NCI-H187 treated with DMSO at 0.1 percent for 48 hours (cell line): ENCODE measurements around the gene PPARD.
"Not testable (repeated sequence)": the region's sequence is repeated elsewhere in the genome, so short reads cannot be mapped to it uniquely, and the experiment has no call there.

ENCODE experiments used
- DNase-seq: peaks from one replicate; lab custom pipeline; 2025; lab: John Stamatoyannopoulos, UW

PPARD gene

DNA sequence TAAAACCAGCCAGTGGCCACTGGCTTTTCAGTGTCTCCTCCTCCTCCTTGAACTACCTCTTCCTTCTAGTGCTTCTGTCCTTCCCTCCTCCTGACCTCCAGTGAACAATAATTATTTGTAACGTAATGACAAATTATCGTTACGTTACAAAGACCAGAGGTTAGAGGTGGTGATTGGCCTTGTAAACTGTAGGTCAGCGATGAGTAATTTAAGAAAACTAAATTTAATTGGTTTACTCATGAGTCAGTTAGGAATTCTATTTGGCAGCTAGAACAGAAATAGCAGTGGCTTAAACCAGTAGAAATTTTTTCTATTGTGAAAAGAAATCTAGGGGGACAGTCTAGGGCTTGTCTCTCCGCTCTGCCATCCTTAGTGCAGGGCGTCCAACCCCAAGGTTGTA is 38.8 kb downstream of the PPARD start:
- no peak for DNase-seq

DNA sequence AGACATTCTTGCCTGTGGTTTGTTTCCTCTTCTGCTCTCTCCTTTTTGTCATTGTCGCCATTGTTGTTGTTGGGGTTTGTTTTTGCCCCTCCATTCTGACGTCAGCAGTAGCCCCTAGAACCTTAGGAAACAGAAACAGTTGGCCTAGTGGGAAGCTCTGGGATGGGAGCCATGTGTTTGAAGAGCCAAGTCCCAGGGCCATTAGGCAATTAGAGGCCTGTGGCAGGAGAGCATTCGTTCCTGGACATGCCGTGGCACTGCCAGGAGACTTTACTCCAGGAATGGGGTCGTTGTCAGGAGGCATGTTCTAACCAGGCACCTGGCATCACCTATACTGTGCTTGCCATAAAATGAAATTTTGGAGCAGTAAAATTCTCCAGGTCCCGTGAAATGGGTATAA is 39.7 kb downstream of the PPARD start:
- DNase-seq, result no peak

- DNase-seq, result no peak
These were observed 43.3 kb downstream of the PPARD start for GRCh38 chr6:35385457-35386202.

DNA sequence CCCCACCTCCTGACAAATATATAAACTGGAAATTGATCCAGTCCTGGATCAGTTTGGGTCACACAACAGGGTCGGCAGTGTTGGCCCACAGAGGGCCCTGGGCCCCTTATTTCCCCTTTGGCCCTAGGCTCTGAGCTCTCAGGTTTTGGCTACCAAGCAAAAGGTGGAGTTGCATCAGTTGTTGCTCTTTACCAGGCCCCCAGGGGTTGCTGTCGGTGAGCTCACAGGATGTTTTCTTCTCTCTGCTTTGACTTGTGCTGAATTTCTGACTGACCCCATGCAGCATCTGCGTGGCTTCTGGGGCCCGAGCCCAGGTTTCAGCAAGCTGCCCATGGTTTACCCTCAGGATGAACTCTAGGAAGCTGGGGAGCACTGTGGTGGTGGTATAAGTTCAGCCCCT is 44.6 kb downstream of the PPARD start:
- DNase-seq, result no peak

- no peak for DNase-seq
These were observed 45.7 kb downstream of the PPARD start for GRCh38 chr6:35388030-35388429.

GRCh38 chr6:35388772-35389352 is 46.5 kb downstream of the PPARD start:
- no peak for DNase-seq

- not testable (repeated sequence) for DNase-seq
These were observed 47.0 kb downstream of the PPARD start for GRCh38 chr6:35389386-35389785.

GRCh38 chr6:35391240-35391968 is 49.0 kb downstream of the PPARD start:
- DNase-seq, result no peak

- no peak for DNase-seq
These were observed 49.8 kb downstream of the PPARD start for GRCh38 chr6:35392111-35392702.

DNA sequence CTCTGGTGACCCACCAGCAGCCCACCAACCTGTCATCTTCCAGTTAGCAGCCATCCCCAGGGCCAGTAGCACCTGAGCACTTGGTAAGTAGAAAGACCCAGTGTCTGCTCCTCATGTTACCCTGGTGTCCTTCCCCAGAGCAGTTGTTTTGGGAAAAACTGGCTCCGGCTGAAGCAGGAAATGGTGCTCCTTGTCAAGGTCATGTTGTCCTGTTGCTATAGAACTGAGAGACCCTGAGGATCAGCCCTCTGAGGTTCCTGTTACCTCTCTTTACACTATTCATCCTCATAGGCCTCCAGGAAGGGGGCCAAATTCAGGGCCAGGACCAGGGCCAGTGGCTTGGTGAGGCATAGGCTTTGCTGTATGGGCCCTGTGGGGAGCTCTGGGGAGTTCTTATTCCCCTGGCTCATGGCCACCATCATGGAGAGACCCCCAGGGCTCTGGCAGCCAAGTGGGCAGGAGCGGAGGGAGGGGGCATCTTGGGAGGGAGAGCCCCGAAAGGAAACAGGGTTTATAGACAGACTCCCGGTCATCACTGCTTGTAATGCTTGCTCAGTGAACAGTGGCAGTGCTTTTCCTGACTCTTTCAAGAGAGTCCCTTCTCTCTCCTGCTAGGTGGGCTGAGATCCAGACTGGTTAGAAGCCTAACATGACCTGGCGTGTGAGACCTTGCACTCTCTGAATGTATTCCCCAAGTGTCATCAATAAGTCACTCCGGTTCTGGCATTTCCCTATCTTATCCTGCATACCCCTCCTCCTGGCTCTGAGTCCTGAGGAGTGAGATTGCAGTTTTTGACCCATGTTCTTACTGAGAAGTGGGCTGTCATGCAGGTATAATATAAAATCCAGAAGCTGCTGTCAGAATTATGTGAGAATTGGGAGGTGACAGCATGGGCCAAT is 50.7 kb downstream of the PPARD start:
- no peak for DNase-seq

DNA sequence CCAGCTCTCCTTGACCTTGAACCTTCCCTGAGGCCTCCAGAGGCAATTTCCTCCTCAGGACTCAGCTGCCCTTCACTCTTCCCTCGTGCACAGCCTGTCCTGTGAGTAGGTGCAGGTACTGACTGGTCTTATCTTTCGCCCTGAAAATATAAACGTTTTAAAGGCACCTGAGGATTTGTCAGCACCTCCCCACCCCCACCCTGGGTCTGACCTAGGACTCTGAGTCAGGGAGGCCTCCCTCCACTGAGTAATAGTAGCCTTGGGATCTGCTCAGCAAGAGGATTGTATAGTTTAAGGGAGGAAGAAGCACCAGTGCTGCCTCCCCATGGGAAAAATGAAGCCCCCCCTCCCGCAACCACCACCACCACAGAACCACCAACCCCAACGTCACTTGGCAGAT is 54.6 kb downstream of the PPARD start:
- no peak for DNase-seq

DNA sequence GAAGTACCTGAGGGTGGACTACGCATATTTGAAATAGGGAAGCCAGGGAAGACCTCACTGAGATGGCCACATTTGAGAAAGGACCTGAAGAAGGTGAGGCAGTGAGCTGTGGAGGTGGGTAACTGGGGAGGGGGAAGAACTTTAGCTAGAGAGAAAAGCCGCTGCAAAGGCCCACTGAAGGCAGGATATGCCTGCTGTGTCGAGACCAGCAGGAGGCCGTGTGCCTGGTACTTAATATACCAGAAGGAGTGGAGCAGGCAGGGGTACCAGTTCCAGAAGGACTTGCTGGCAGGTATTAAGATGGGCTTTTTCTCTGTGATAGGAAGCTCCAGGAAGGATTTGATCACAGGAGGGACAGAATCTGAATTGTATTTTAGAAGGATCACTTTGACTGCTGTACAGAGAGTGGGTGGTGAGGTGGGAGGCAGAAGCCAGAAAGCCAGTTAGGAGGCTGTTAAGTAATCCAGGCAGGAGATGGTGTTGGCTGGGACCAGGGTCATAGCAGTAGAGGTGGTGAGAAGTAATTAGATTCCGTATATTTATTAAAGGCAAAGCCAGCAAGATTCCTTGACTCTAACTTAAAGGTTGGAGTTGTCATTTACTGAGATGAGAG is 55.6 kb downstream of the PPARD start:
- no peak for DNase-seq

- DNase-seq, result no peak
These were observed 56.2 kb downstream of the PPARD start for GRCh38 chr6:35398526-35398925.

DNA sequence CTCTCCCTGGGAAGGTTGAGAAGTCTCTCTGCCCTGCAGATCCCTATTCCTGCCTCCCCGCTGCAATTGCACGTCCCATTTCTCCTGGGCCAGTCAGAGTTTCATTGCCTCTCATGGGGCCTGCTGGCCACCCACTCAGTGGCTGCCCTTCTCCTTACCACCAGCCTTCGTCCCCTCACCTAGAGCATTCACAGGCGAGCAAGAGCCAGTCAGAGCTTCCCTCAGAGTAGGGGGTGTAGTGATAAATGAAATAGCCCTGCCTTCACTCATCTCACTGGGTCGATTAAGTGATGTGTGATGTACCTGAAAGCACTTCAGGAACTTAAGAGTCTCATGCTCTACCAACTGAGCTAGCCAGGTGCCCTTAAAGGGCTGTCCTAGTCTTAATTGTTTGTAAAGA is 57.8 kb downstream of the PPARD start:
- no peak for DNase-seq

GRCh38 chr6:35400901-35401311 is 58.5 kb downstream of the PPARD start:
- DNase-seq, result no peak

GRCh38 chr6:35401514-35401913 is 59.2 kb downstream of the PPARD start:
- DNase-seq, result no peak

DNA sequence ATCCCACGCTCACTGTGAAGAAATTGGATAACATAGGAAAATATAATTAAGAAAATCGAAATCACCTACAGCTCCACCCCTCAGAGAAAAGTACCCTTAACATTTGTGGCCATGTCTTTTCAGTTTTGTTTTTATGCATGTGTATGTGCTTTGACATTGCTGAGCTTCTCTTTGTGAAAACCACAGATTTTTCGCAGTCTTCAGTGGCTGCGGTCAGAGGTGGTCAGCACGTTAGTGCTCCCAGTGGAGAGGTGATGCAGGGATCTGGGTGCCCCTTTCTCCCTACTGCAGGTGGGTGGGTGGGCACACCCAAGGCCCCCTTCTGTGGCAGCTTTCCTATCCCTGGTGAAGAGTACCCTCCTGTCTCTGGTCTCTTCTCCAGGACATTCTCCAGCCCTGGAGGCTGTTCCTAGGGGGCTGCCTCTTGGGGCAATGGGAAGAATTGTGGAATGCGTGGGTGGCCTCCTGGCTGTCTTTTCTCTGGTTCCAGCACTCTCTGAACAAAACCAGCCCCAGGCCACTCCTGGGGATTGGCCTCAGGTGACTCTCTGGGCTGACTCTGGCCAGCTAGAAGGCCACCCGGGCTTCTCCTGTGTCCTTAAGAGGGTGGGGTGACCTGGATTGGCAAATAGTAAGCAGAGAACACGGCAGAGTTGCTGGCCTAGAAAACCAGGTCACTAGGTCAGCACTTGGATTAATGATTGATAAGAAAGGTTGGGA is 59.9 kb downstream of the PPARD start:
- DNase-seq, result no peak

DNA sequence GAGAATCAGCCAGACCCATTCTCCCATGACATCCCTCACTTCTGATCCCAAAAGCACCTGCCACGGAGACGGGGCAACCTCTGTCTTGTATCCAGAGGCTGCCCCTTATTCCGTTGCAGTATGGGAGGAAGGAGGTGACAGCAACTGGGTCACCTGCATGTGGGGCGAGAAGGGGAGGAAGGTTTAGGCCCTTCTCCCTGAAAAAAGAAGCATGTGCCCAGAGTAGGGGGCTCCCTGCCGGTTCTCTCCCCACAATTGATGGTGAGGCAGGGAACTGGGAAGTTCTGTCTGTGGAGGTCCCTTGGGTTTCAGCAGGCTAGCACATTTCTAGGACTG is 60.5 kb downstream of the PPARD start:
- DNase-seq, result no peak

DNA sequence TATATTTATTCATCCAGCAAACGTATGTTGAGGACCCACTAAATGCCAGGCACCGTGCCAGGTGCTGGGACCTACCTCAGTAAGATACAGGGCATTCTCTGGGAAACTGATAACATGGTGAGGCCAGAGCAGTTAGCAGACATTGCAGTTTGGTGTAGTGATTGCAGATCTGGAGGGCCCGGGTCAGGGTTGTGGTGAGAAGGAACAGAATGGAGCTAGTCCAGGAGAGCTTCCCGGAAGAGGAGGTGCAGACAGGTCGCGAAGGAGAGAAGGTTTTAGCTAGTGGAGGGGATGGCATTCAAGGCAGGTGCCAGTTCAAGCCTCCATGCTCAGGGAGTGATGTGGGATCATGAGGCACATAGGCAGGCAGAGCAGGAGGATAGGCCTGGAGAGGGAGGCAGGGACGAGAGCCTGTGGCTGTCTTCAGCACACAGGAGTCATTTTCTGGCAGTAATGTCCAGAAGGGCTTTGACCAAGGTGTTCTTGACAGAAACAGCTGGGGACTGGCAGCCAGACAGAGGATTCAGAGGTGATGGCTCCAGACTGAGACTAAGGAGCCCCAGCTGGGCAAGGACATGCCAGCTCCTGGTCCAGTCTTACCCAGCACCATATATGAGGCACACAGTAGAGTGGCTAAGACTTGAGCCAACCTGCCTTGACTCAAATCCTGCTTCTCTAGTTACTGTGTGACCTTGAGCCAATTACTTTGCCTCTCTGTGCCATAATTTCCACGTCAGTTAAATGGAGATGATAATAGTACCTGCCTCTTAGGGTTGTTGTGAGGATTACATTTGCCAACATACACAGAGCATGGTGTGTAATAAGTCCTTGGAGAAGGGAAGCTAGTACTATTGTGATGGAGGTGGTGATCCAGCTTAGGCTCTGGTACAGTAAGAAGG is 61.4 kb downstream of the PPARD start:
- no peak for DNase-seq
